GM21423 (cell line): ENCODE data around the gene FOXR1.

Experiments
- ATAC-seq: cut with Tn5 transposase; IDR thresholded peaks from one replicate; pipeline ENCODE4 v1.9.1; 2021; ENCODE audit warnings: mild to moderate bottlenecking, moderate library complexity; ENCODE audit not compliant: unreplicated experiment

FOXR1 gene

GRCh38 chr11:118971646-118972045, at the start of gene FOXR1:
Gene FOXR1, plus strand, starts transcription at chr11:118971761. Its CDS starts 171 bp downstream, at chr11:118971932.
- no peak for ATAC-seq

- no peak for ATAC-seq
These were observed 49.4 kb upstream of the FOXR1 start for GRCh38 chr11:118921929-118922744.

- no peak for ATAC-seq
These were observed 48.6 kb upstream of the FOXR1 start for GRCh38 chr11:118922745-118923627.

- no peak for ATAC-seq
These were observed 47.6 kb upstream of the FOXR1 start for GRCh38 chr11:118923721-118924587.

GRCh38 chr11:118924591-118925585, 46.7 kb upstream of the FOXR1 start:
- no peak for ATAC-seq

- no peak for ATAC-seq
These were observed 43.9 kb upstream of the FOXR1 start for GRCh38 chr11:118927554-118928100.

- ATAC-seq = peak; percentile 41
These were observed 43.3 kb upstream of the FOXR1 start for GRCh38 chr11:118928101-118928869.

- no peak for ATAC-seq
These were observed 42.6 kb upstream of the FOXR1 start for GRCh38 chr11:118928870-118929500.

GRCh38 chr11:118929501-118930093, 42.0 kb upstream of the FOXR1 start:
- ATAC-seq = no peak

GRCh38 chr11:118930094-118930712, 41.4 kb upstream of the FOXR1 start:
- no peak for ATAC-seq

GRCh38 chr11:118931571-118931970, 40.0 kb upstream of the FOXR1 start:
- ATAC-seq = no peak

- ATAC-seq = no peak
These were observed 38.1 kb upstream of the FOXR1 start for GRCh38 chr11:118933486-118933885.

GRCh38 chr11:118935376-118935775, 36.2 kb upstream of the FOXR1 start:
- ATAC-seq = no peak

- no peak for ATAC-seq
These were observed 32.8 kb upstream of the FOXR1 start for GRCh38 chr11:118938491-118939403.

GRCh38 chr11:118939404-118939915, 32.1 kb upstream of the FOXR1 start:
- ATAC-seq = no peak
